ENCODE data around the gene CTAGE9. TPM values are rescaled to one million over a fixed set of nuclear protein-coding genes. Genes with fewer than 3 reads are reported as not detected.

CTAGE9 gene
- total RNA-seq, 1 donor from 2014 or later: not detected

DNA sequence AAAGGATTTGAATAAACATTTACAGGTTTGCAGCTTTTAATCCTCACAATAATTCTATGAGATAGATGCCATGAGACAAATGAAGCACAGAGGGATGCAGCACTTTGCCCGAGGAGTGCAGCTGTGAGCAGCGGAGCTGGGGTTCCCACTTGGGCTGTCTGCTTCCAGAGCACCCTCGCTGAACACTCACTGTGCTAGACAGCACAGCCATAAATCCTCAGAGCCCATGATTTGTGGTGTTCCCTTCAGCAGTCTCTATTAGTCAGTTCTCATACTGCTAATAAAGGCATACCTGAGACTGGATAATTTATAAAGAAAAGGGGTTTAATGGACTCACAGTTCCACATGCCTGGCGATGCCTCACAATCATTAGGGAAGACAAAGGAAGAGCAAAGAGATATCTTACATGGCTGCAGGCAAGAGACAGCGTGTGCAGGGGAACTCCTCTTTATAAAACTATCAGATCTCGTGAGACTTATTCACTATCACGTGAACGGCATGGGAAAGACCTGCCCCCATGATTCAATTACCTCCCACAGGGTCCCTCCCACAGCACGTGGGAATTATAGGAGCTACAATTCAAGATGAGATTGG lies 25.3 kb upstream of the CTAGE9 start:
- H3K9me3 Mint-ChIP-seq (ENCODE audit: unreplicated experiment): no peaks in the 10 kb centered on the region

DNA sequence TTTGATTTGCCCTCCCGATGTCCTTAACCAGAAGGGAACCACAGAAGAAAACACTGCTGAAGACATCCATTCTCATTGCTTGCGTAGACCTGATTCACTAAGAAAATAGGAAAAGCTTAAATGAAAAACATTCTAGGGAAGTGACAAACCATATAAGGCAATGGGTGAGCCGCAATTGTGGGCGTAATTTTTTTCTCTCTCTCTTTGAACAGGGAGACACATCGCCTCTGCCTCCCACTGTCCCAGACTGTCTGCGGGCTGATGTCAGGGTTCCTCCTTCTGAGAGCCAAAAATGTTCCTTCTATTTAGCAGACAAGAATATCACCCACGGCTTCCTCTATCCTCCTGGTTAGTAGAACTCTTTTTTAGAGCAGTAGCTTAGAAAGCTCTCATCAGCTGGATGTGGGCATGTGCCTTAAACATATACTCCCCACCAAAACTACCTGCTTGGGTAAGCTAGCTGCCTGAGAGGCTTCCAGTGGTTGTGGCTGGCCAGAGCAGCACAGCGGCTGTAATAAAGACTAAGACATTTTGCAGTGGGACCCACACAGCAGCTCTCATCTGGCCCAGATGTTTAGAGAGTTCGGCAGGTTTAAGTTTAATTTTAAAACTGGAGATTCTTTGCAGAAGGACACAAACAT lies 22.7 kb upstream of the CTAGE9 start:
- Mint-ChIP-seq H3K36me3 (ENCODE audit: unreplicated experiment) (no peaks in the 10 kb centered on the region), H3K4me1 (ENCODE audit: low read depth, unreplicated experiment) (no peaks in the 10 kb centered on the region), H3K27ac (ENCODE audit: unreplicated experiment) (no peak overlapping the region), H3K27me3 (ENCODE audit: unreplicated experiment) (no peaks in the 10 kb centered on the region), H3K9me3 (ENCODE audit: unreplicated experiment) (no peaks in the 10 kb centered on the region), H3K4me3 (ENCODE audit: unreplicated experiment) (no peak overlapping the region)
- no peak for DNase-seq
- TF ChIP-seq, protein P1, sequence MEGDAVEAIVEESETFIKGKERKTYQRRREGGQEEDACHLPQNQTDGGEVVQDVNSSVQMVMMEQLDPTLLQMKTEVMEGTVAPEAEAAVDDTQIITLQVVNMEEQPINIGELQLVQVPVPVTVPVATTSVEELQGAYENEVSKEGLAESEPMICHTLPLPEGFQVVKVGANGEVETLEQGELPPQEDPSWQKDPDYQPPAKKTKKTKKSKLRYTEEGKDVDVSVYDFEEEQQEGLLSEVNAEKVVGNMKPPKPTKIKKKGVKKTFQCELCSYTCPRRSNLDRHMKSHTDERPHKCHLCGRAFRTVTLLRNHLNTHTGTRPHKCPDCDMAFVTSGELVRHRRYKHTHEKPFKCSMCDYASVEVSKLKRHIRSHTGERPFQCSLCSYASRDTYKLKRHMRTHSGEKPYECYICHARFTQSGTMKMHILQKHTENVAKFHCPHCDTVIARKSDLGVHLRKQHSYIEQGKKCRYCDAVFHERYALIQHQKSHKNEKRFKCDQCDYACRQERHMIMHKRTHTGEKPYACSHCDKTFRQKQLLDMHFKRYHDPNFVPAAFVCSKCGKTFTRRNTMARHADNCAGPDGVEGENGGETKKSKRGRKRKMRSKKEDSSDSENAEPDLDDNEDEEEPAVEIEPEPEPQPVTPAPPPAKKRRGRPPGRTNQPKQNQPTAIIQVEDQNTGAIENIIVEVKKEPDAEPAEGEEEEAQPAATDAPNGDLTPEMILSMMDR (IDR thresholded peaks at IDR 0.05; ENCODE audit: partially characterized antibody, unreplicated experiment): no peak

More for the DNA sequence above, 25.3 kb upstream of the CTAGE9 start:
- DNase-seq: no peak
- Mint-ChIP-seq H3K36me3 (ENCODE audit: unreplicated experiment) (no peaks in the 10 kb centered on the region), H3K27me3 (ENCODE audit: unreplicated experiment) (no peaks in the 10 kb centered on the region), H3K4me3 (ENCODE audit: unreplicated experiment) (no peak overlapping the region), H3K4me1 (ENCODE audit: low read depth, unreplicated experiment) (no peaks in the 10 kb centered on the region), H3K27ac (ENCODE audit: unreplicated experiment) (no peak overlapping the region)
- TF ChIP-seq, protein P1 (IDR thresholded peaks at IDR 0.05; ENCODE audit: partially characterized antibody, unreplicated experiment): no peak

DNA sequence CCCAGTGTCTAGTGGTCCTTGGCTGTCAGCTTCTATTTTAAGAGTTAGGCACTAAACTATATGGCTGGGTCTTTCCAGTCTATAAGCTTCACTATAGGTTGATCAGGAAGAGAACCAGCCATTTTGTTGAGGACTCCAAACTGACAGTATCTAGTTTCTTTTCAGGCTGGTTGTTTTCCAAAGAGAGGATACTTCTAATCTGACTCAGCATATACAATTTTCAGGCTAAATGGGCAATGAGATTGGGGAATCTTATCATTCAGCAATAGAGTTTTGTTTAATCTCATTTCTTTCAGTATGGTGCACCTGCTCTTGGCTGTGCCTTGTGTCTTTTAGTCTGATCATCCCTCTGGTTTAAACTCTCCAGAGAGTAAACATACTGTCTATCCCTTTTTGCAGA lies 20.4 kb upstream of the CTAGE9 start:
- H3K4me1 Mint-ChIP-seq (ENCODE audit: low read depth, unreplicated experiment): no peaks in the 10 kb centered on the region
- no peaks in the 10 kb centered on the region for H3K27me3 Mint-ChIP-seq (ENCODE audit: unreplicated experiment)
- DNase-seq: no peak
- no peak overlapping the region for H3K4me3 Mint-ChIP-seq (ENCODE audit: unreplicated experiment)
- TF ChIP-seq, protein P1 (IDR thresholded peaks at IDR 0.05; ENCODE audit: partially characterized antibody, unreplicated experiment): no peak
- H3K9me3 Mint-ChIP-seq (ENCODE audit: unreplicated experiment): no peaks in the 10 kb centered on the region
- H3K27ac Mint-ChIP-seq (ENCODE audit: unreplicated experiment): no peak overlapping the region
- no peaks in the 10 kb centered on the region for H3K36me3 Mint-ChIP-seq (ENCODE audit: unreplicated experiment)

DNA sequence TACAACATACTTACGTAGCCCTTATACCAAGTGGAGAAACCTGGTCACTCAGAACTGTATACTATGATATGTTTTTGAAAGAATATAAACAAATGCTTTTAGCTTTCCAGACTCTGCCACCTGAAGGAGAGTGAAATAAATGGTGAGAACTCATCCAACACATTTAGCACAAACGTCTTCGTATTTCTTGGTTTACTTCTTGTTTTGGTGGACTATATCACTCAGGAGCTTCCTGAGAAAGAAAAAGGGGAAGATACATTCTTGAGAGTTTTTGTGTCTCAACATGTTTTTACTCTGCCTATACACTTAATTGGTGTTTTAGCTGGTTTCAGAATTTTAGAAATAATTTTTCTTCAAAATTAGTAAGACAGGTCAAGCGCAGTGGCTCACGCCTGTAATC lies 19.4 kb upstream of the CTAGE9 start:
- Mint-ChIP-seq H3K9me3 (ENCODE audit: unreplicated experiment) (no peaks in the 10 kb centered on the region), H3K27ac (ENCODE audit: unreplicated experiment) (no peak overlapping the region), H3K36me3 (ENCODE audit: unreplicated experiment) (no peaks in the 10 kb centered on the region), H3K4me3 (ENCODE audit: unreplicated experiment) (no peak overlapping the region), H3K4me1 (ENCODE audit: low read depth, unreplicated experiment) (no peaks in the 10 kb centered on the region), H3K27me3 (ENCODE audit: unreplicated experiment) (no peaks in the 10 kb centered on the region)
- no peak for DNase-seq
- TF ChIP-seq, protein P1 (IDR thresholded peaks at IDR 0.05; ENCODE audit: partially characterized antibody, unreplicated experiment): no peak

DNA sequence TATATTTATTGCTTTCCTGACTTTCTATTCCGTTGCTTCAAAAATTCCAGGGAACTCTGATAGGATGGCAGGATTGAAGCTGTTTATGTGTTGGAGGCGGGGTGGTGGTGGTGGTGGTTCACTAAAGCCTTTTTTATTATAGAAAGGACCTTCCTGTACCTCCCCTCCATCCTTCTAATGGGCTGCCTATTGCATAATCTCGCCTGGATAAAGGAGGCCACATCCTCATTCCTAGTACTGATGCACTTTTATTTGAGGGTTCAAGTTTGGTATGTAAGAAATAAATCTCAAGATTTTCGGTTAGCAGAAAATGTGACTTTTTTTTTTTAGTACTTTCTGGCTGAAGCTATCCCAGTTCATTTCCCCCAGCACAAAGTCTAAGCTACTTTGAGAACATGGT lies 18.7 kb upstream of the CTAGE9 start:
- DNase-seq: no peak
- no peak overlapping the region for H3K4me3 Mint-ChIP-seq (ENCODE audit: unreplicated experiment)
- TF ChIP-seq, protein P1 (IDR thresholded peaks at IDR 0.05; ENCODE audit: partially characterized antibody, unreplicated experiment): no peak
- no peaks in the 10 kb centered on the region for H3K9me3 Mint-ChIP-seq (ENCODE audit: unreplicated experiment)
- H3K4me1 Mint-ChIP-seq (ENCODE audit: low read depth, unreplicated experiment): no peaks in the 10 kb centered on the region
- no peak overlapping the region for H3K27ac Mint-ChIP-seq (ENCODE audit: unreplicated experiment)
- no peaks in the 10 kb centered on the region for H3K36me3 Mint-ChIP-seq (ENCODE audit: unreplicated experiment)
- no peaks in the 10 kb centered on the region for H3K27me3 Mint-ChIP-seq (ENCODE audit: unreplicated experiment)

Measured in glutamatergic neuron (in vitro differentiated cells).